ENCODE measurements around the gene A4GALT.

DNA sequence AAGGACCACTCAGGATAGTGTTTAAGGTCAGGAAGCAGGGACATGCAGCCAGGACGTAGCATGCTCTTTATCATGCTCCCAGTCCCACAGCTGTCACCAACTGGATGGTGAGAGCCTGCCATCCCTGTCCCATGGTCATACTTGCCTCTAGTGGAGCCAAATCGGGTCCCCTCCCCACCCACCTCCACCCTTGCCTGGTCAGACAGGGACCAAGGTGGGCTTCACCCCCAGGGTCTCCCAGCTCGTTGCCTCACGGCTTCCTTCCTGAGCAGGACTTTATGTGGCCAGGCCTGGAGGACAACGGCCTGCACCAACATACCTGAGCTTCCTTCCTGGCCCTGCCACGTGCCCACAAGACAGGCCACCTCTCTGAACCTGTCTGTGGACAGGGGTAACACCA, 19.8 kb downstream of the A4GALT start:
- TF ChIP-seq EP300 (IDR thresholded peaks at IDR 0.05) (no peak), POLR2A (IDR thresholded peaks at IDR 0.05) (no peak)
- TF ChIP-seq, protein P1, sequence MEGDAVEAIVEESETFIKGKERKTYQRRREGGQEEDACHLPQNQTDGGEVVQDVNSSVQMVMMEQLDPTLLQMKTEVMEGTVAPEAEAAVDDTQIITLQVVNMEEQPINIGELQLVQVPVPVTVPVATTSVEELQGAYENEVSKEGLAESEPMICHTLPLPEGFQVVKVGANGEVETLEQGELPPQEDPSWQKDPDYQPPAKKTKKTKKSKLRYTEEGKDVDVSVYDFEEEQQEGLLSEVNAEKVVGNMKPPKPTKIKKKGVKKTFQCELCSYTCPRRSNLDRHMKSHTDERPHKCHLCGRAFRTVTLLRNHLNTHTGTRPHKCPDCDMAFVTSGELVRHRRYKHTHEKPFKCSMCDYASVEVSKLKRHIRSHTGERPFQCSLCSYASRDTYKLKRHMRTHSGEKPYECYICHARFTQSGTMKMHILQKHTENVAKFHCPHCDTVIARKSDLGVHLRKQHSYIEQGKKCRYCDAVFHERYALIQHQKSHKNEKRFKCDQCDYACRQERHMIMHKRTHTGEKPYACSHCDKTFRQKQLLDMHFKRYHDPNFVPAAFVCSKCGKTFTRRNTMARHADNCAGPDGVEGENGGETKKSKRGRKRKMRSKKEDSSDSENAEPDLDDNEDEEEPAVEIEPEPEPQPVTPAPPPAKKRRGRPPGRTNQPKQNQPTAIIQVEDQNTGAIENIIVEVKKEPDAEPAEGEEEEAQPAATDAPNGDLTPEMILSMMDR (IDR thresholded peaks at IDR 0.05), result no peak
